Tibial nerve (tissue), 4 donors: ENCODE results near the gene SDF2L1. TPM values are rescaled to one million over a fixed set of nuclear protein-coding genes. Genes with fewer than 3 reads are reported as not detected.

ENCODE experiments used
- DNase-seq, 2 donors: peaks; one replicate each; pipeline ENCODE4 v3.0.0-alpha.2; 2019; ENCODE audit warnings: low spot score in 2 of 2
- H3K27ac ChIP-seq, 4 donors: fragments of 200-600 bp; sonication (generic) in 3 of 4; one replicate each; pipeline ENCODE4 v1.5.1; 2017 to 2019; ENCODE audit warnings: mild to moderate bottlenecking in 1 of 4
- H3K27me3 ChIP-seq, 2 donors: fragments of 200-600 bp; sonication (generic) in 1 of 2; one replicate each; pipeline versions ENCODE4 v1.5.1 to v1.6.0; 2017 to 2019
- H3K36me3 ChIP-seq, 3 donors: fragments of 200-600 bp; sonication (generic); one replicate each; pipeline ENCODE4 v1.5.1; 2018 to 2019
- H3K4me1 ChIP-seq, 4 donors: fragments of 200-600 bp; sonication (generic) in 3 of 4; one replicate each; pipeline ENCODE4 v1.5.1; 2017 to 2019
- H3K4me3 ChIP-seq, 4 donors: fragments of 200-600 bp; sonication (generic) in 3 of 4; one replicate each; pipeline ENCODE4 v1.5.1; 2017 to 2019; ENCODE audit warnings: mild to moderate bottlenecking in 1 of 4, moderate library complexity in 1 of 4
- H3K9me3 ChIP-seq, 4 donors: fragments of 200-600 bp; sonication (generic) in 3 of 4; one replicate each; pipeline ENCODE4 v1.5.1; 2017 to 2019
- CTCF ChIP-seq, 5 experiments: fragments of 200-600 bp in 3 of 5; fragments of 450-650 bp in 2 of 5; sonication (generic) in 3 of 5; IDR thresholded peaks; one replicate each; pipeline ENCODE4 v1.5.1; 2016 to 2019; ENCODE audit warnings: antibody characterized with exemption in 5 of 5, mild to moderate bottlenecking in 3 of 5, moderate library complexity in 2 of 5
- EP300 ChIP-seq, 2 donors: sonication (generic); formaldehyde crosslinking; IDR thresholded peaks; one replicate each; pipeline ENCODE4 v1.6.1; 2017; ENCODE audit warnings: antibody characterized with exemption in 2 of 2, mild to moderate bottlenecking in 1 of 2
- POLR2A ChIP-seq, 2 donors: fragments of 450-650 bp; IDR thresholded peaks; one replicate each; pipeline ENCODE4 v1.6.1; 2017; ENCODE audit warnings: antibody characterized with exemption in 2 of 2, mild to moderate bottlenecking in 2 of 2, moderate library complexity in 2 of 2
- WGBS, 2 donors: methylation state at CpG; one replicate each; pipeline ENCODE4 v1.1.5; 2018; 5-methylcytosine and 5-hydroxymethylcytosine counted together
- total RNA-seq, 4 donors: library from RNA; depleted of rRNA; stranded (reverse); fragments of >200 nt; gene quantifications; one replicate each; pipeline ENCODE4 v1.1.0, GENCODE V29; 2016

SDF2L1 gene
- total RNA-seq, 4 donors from 2014 or later, result 11.4 to 62.7 (median 31.5) TPM

- Histone ChIP-seq H3K9me3 (no peaks in the 10 kb centered on the region), H3K36me3 (peaks cover 0 to 13% (median 0%) of the 10 kb centered on the region in 3 donors), H3K27me3 (no peaks in the 10 kb centered on the region), H3K4me3 (no peak overlapping the region), H3K27ac (peak overlapping the region in 1 of 4 donors; percentile 0), H3K4me1 (peaks cover 0 to 78% (median 33%) of the 10 kb centered on the region in 4 donors)
- DNase-seq, result no peak
- 60 to 61% methylated on average over 10 to 11 of the region's 11 CpGs for WGBS, 2 donors
- no peak for TF ChIP-seq EP300 (IDR thresholded peaks at IDR 0.05)
- TF ChIP-seq CTCF (IDR thresholded peaks at IDR 0.05), result no peak
- no peak for TF ChIP-seq POLR2A (IDR thresholded peaks at IDR 0.05)
Measured at GRCh38 chr22:21626735-21627469, 15.2 kb upstream of the SDF2L1 start.

DNA sequence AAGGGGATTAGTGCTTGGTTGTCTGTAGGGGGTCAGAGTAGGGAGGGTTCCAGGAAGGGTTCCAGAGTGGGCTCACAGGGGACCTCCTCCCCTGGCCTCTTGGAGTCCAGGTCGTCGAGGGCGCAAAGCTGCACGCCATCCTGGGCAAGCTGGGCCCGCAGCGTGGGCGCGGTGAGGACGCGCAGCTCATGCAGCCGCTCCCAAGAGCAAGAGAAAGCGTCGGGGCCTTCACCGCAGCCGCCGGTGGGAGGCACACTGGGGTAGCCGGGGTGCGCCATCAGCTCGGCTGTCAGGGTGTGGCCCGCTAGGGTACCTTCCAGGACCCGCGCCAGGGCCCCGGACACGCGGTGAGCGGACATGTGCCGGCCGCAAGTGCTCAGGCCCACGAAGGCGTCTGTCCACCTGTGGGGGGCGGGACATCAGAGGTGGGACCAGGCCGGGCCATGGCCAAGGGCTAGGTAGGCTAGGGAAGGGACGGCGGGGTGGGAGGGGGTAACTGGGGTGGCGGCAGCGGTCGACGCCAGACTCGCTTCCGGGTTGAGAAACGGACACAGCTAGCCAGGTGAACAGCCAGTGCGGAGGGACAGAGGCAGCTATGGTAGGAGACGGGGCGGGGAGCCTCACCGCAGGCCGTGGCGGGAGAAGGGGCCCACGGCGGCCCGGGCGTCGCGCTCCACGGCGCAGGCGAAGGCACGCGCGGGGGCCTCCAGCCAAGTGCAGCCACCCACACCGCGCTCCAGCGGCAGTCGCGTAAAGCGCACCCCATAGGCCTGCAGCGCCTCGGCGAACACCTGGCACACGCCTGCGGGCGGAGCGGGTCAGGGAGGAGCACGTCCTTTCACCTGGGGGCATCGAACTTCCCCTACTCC, 13.5 kb upstream of the SDF2L1 start:
- Histone ChIP-seq H3K36me3 (peaks cover 0 to 6% (median 0%) of the 10 kb centered on the region in 3 donors), H3K9me3 (no peaks in the 10 kb centered on the region), H3K27me3 (no peaks in the 10 kb centered on the region), H3K4me1 (peaks cover 0 to 61% (median 21%) of the 10 kb centered on the region in 4 donors), H3K27ac (peak overlapping the region in 3 of 4 donors; percentile 41 to 87 (median 86)), H3K4me3 (peak overlapping the region; percentile 60 to 96 (median 94))
- WGBS, 2 donors, result 86% methylated on average over 50 to 62 of the region's 74 CpGs
- no peak for DNase-seq
- TF ChIP-seq POLR2A (IDR thresholded peaks at IDR 0.05), result no peak
- no peak for TF ChIP-seq CTCF (IDR thresholded peaks at IDR 0.05)
- TF ChIP-seq EP300 (IDR thresholded peaks at IDR 0.05), result no peak

GRCh38 chr22:21629255-21630149, 12.6 kb upstream of the SDF2L1 start, which contains the start of gene YDJC:
YDJC (minus strand) TSS chr22:21630022; CDS start chr22:21630014, 8 bp downstream.
- H3K27me3 ChIP-seq, result no peaks in the 10 kb centered on the region
- H3K27ac ChIP-seq, result peak within 1 kb of the TSS; percentile 49 to 87 (median 76)
- H3K36me3 ChIP-seq, result peaks cover 0 to 3% (median 0%) of the 10 kb centered on the region in 3 donors
- no peaks in the 10 kb centered on the region for H3K9me3 ChIP-seq
- H3K4me1 ChIP-seq, result peaks cover 0 to 52% (median 13%) of the 10 kb centered on the region in 4 donors
- peak within 1 kb of the TSS; percentile 60 to 96 (median 94) for H3K4me3 ChIP-seq
- DNase-seq, result peak; percentile 45 to 85
- TF ChIP-seq POLR2A (IDR thresholded peaks at IDR 0.05) (peak in 1 of 2 donors; percentile 12), EP300 (IDR thresholded peaks at IDR 0.05) (peak in 1 of 2 donors; percentile 53), CTCF (IDR thresholded peaks at IDR 0.05) (peak in 4 of 5 experiments; percentile 22 to 98 (median 66))
- 0 to 1% methylated on average over 39 to 58 of the region's 93 CpGs for WGBS, 2 donors

GRCh38 chr22:21631025-21631424, 11.1 kb upstream of the SDF2L1 start:
- no peak overlapping the region for H3K27ac ChIP-seq
- H3K36me3 ChIP-seq, result peaks cover 0 to 3% (median 0%) of the 10 kb centered on the region in 3 donors
- no peak for DNase-seq
- no peaks in the 10 kb centered on the region for H3K9me3 ChIP-seq
- H3K4me3 ChIP-seq, result no peak overlapping the region
- no peak for TF ChIP-seq EP300 (IDR thresholded peaks at IDR 0.05)
- no peak for TF ChIP-seq POLR2A (IDR thresholded peaks at IDR 0.05)
- no peak for TF ChIP-seq CTCF (IDR thresholded peaks at IDR 0.05)
- no peaks in the 10 kb centered on the region for H3K27me3 ChIP-seq
- H3K4me1 ChIP-seq, result peaks cover 0 to 39% (median 6%) of the 10 kb centered on the region in 4 donors
- WGBS, 2 donors, result 95 to 96% methylated on average over 4 of the region's 4 CpGs
